CD4-positive, alpha-beta T cell treated with Interleukin-15 for 4 hours (primary cell): Measurements from ENCODE around the gene EPHA7.

Experiments
- DNase-seq: peaks from one replicate; pipeline ENCODE4 v3.0.0-alpha.2; 2020; ENCODE audit warnings: low spot score

The EPHA7 gene

DNA sequence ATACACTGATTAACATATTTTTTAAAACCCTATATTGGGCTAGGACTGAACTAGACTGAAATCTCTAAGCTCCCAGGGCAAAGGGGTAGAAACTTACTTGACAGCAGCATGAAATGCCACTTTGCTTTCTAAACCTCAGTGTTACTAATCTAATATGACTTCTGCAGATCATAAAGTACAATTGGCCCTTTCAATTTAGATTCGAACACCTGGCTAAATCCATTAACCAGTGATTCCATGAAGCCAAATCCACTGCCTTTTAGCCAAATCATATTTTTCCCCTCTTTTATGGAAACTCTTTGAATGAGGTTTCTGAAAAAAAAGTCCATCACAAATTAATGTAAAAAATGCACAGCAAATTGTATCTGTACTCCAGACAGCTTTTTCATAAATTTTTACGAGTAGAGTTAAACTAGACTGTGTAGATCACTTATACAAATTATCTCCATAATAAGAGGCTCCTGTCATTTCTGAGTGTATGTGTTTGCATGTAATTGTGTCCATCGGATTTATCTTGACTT lies 25.7 kb downstream of the EPHA7 start:
- DNase-seq, result no peak

GRCh38 chr6:93392797-93393196 lies 26.6 kb downstream of the EPHA7 start:
- DNase-seq, result no peak

DNA sequence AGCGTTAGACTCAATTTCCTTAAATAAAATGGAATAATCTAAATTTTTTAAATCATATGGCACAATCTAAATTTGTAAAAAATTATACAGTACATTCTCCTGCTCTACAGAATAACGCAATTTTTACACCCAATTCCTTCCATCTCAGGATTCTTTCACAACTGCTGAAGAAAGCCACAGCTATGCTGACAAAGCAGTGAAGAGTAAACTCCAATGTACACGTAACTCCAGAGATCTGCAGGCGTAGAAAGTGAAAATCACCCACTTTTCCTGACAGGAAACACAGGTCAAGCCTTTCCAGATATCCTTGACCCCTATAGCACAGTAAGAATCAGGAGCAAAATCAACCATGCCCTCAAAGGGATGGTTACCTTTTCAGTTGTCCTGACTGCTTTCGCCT lies 27.4 kb downstream of the EPHA7 start:
- no peak for DNase-seq

GRCh38 chr6:93389192-93389591 lies 30.2 kb downstream of the EPHA7 start:
- DNase-seq, result no peak

GRCh38 chr6:93388070-93388469 lies 31.3 kb downstream of the EPHA7 start:
- DNase-seq, result no peak

DNA sequence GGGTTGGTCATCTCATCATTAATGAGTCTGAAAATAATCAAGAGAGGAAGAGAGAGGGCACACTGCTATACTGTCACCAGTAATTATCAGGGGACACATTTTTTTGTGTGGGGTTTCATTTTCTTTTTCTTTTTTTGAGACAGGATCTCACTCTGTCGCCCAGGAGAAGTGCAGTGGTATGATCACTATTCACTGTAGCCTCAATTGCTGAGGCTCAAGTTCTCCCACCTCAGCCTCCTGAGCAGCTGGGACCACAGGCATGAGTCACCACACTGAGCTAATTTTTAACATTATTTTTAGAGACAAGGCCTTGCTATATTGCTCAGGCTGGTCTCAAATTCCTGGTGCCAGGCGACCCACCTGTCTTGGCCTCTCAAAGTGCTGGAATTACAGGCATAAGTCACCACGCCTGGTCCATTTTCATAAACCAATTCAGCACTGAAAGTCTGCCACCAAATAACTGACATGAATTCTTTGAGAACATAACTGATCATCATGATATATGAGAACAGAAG lies 43.3 kb downstream of the EPHA7 start:
- DNase-seq, result no peak

- no peak for DNase-seq
These were observed 45.9 kb downstream of the EPHA7 start for GRCh38 chr6:93373445-93373844.

DNA sequence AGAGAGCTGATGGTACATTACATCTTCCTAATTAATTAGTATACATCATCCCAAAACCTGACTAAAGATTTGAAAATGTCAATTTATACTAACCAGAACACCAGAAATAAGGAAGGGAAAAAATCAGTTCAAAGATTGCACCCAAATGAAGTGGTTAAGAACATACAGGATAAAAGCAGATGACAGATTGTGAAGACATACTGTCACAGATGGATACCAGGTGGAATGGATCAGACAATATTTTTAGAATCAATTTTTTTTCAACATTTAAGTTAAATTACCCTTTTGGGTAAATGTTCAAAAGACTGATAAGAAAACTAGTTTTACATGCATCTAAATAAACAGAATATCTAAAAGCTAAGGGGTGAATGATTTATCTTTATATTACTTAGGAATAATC lies 47.6 kb downstream of the EPHA7 start:
- no peak for DNase-seq

- no peak for DNase-seq
These were observed 49.7 kb downstream of the EPHA7 start for GRCh38 chr6:93369586-93370134.

DNA sequence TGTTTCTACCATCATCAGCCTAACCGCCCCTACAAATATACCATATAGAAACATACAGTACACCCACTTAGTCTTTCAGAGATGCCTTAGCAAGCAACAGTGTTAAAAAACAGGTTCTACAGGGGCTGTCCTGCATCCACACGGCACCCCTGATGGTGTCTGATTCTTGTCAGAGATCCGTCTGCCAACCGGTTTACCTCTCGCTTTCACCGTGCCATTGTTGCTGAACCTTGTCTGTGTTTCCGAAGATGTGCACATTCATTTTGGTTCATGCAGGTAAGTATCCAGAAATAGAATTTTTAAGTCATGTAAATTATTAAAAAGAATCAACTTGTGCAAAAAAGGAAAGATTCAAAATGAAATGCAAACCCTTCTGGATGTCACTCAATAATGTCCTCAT lies 52.9 kb downstream of the EPHA7 start:
- no peak for DNase-seq

DNA sequence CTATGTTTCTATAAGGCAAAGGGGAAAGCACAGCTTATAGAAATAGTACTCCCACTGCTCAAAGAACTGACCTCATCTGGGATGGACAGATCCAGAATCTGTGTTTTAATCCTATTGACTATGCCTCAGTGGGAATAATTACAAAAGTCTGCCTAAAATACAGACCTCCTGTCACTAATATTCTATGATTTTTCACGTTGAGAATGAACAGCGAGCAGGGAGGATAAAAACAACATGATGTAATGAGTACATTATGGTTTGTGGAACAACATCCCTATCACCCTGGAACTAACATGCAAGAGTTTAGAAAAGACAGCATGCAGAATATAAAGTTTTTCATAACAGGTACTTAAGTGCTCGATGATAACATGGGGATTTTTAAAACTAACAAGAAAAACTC lies 53.9 kb downstream of the EPHA7 start:
- no peak for DNase-seq

GRCh38 chr6:93358435-93358834 lies 60.9 kb downstream of the EPHA7 start:
- no peak for DNase-seq

DNA sequence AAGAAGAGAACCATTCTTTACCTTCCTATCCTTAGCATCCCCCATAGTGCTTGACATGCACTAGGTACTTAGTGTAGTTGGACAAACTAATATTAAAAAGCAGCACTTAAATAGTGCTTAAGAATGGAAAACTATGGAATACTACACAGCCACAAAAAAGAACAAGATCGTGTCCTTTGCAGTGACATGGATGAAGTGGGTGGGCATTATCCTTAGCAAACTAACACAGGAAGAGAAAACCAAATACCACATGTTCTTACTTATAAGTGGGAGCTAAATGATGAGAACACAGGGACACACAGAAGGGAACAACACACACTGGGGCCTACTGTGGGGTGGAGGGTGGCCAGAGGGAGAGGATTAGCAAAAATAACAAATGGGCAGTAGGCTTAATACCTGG lies 66.8 kb downstream of the EPHA7 start:
- DNase-seq, result no peak

- DNase-seq, result no peak
These were observed 68.1 kb downstream of the EPHA7 start for GRCh38 chr6:93351222-93351621.

DNA sequence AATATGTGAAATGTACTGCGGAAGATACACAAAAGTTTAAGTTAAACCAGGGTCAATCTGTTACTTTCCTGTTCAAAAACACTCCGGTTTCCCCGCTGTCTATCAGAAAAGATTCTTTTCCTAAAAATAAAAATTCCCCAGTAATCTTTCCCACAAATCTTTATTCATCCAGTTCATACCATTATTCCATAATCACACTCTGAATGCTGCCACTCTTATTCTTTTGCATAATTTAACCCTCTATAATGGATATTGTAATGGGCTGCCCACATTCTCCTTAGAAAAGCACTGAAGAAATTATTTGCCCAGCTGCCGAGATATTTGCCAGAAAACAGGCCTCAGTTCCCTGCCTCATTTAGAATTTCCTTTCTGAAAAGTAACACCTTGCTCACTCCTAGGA lies 68.6 kb downstream of the EPHA7 start:
- no peak for DNase-seq

DNA sequence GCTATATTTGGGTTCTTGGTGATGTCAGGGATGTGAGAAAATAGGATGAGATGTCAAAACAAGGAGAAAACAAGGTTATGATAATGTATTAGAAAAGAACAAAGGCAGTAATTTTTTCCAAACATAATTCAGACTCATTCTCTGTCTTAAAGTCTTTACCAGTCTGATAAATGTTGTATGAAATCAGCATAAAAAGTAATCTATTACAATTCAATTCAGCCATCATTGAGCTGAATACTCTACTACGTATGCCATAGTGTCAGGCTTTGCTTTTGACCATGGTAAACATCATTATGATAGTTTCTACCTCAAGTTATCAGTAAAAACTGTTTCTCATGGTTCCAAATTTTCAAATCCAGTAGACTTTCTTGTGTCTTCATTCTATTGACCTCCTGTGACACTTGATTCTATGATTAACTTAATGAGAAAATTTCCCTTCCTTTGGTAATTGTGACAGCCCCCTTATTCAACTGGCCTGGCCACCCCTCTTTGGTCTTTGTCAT lies 75.0 kb downstream of the EPHA7 start:
- DNase-seq, result no peak

GRCh38 chr6:93343476-93343875 lies 75.9 kb downstream of the EPHA7 start:
- no peak for DNase-seq

GRCh38 chr6:93341900-93342613 lies 77.3 kb downstream of the EPHA7 start:
- no peak for DNase-seq

DNA sequence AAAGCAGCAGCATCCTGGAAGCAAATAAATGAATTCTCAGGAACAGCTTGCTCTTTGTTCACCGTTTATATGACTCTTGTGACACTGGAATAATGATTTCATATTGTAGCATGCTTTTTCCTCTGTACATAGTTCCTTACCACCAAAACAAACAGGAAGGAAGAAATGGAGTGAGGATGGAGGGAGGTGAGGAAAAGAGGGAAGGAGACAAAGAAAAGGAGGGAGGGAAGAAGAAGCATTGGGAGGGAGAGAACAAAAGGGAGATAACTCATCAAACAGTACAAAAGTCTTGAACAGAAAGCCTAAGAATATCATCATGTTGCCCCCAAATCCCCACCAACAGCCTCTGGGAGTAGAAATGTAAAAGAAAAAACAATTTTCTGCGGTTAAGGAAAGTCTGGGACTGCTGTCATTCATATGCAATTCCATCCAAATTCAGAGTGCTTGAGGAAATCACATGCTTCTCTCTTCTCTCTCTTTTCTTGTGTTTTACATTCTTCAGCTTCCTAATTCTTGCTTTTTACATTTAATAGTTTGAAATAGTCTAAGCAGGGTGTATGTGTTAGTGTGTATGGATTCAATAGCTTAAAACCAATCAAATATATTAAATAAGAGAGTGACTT lies 81.5 kb downstream of the EPHA7 start:
- no peak for DNase-seq

DNA sequence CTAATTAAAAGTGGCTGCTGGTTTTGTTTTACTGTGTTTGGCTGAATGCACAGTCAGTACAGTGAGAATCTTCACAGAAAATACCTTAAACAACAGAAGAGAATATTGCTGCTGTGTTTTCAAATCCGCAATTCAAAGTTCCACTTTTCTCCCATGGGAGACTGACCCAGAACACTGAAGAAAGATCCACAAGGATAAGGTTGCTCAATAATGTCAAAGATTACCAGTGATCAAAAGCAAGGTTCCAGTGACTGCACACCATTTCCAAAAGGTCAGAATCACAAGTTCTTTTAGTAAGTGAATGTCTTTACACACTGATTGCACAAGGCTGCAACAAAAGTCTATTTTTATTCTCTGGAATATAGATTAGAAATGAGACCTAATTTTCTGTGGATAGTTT lies 82.3 kb downstream of the EPHA7 start:
- DNase-seq, result no peak

DNA sequence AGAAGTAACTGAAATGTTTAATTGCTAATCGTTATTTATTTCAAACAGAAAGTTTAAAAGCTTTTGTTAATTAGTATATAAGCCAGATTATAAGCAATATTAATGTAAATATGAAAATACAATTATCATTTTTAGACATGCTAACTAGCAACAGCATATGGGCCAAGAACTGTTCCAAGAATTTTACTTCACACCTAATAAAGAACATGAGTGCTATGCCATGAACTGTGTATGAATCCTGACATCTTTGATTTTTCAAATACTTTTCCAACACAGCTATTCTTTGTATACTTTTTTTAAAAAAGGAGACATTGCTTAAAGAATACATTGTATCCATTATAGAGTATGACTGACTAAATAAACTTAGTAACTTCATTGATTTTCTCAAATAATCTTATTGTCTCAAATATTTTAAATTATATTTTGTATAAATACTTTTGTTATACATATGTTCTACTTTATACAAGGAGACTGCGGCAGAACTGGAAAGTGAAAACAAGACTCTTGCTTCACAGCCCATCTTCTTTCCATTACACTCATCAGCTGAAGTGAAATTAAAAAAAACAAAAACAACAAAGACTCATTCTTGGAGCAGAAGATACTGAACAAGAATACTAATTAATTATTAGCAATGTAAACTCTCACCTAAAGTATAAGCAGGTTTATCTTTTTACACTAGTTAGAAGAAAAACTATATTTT lies 89.9 kb downstream of the EPHA7 start:
- no peak for DNase-seq

GRCh38 chr6:93327857-93328256 lies 91.5 kb downstream of the EPHA7 start:
- no peak for DNase-seq

GRCh38 chr6:93325761-93326160 lies 93.6 kb downstream of the EPHA7 start:
- no peak for DNase-seq
